Activated CD8-positive, alpha-beta T cell treated with anti-CD3 and anti-CD28 coated beads, Interleukin-2, amount 10 ng/mL, durations not matched to agents 7 days and 5 days (primary cell): ENCODE data around the gene ST6GALNAC3. TPM values are rescaled to one million over a fixed set of nuclear protein-coding genes. Genes with fewer than 3 reads are reported as not detected.

Source experiments
- ATAC-seq: fragments of 150-1000 bp; cut with Tn5 transposase; one replicate; pipeline ENCODE4 v1.10.0; 2021; ENCODE audit warnings: moderate library complexity
- CTCF ChIA-PET: fragments of 350-600 bp; sonication (Branson Sonifier 250); formaldehyde crosslinking; loops from one replicate; lab custom pipeline; 2021; ENCODE audit warnings: antibody characterized with exemption; lab: Charles Lee
- POLR2A ChIA-PET: fragments of 350-600 bp; sonication (Branson Sonifier 250); formaldehyde crosslinking; loops from one replicate; lab custom pipeline; 2021; ENCODE audit warnings: antibody characterized with exemption; lab: Charles Lee
- DNase-seq: peaks from one replicate; pipeline ENCODE4 v3.0.0-alpha.2; 2020
- H3K27ac Mint-ChIP-seq: one replicate; pipeline ENCODE4 v1.8.0; 2021; ENCODE audit warnings: mild to moderate bottlenecking, mixed read lengths
- H3K27me3 Mint-ChIP-seq: one replicate; pipeline ENCODE4 v1.8.0; 2021; ENCODE audit warnings: low read depth, mixed read lengths
- H3K36me3 Mint-ChIP-seq: one replicate; pipeline ENCODE4 v1.8.0; 2021; ENCODE audit warnings: low read depth, mixed read lengths
- H3K4me1 Mint-ChIP-seq: one replicate; pipeline ENCODE4 v1.8.0; 2021; ENCODE audit warnings: low read depth, mixed read lengths
- H3K4me3 Mint-ChIP-seq: one replicate; pipeline ENCODE4 v1.8.0; 2021; ENCODE audit warnings: mild to moderate bottlenecking, mixed read lengths
- H3K9me3 Mint-ChIP-seq: one replicate; pipeline ENCODE4 v1.8.0; 2022; ENCODE audit warnings: mixed read lengths; ENCODE audit not compliant: insufficient read depth
- total RNA-seq, 2 experiments: library from RNA; stranded (reverse); gene quantifications; one replicate each; pipeline ENCODE4 v1.2.3, GENCODE V29; 2021

Gene ST6GALNAC3
- total RNA-seq, 2 experiments from 2014 or later: 0.50 TPM; not detected in 1

DNA sequence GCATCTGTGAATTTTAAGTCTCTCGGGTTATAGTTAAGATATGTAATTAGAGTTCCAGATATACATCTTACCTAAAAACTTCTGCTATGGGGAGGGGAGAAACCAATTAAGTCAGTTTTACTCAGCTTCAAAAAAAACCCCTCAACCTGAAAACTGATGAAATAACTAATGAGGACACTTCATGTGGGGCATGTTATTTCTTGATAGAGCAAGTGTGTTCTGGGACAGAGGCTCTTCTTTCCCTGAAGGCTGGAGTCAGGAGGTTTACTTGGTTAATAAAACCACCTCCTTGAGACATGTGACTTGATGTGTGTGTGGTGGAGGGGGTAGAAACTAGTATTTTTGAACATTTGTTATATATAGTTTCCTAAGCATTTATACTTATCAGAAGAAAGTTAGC, 479.7 kb downstream of the ST6GALNAC3 start:
- Mint-ChIP-seq H3K4me1 (no peaks in the 10 kb centered on the region), H3K4me3 (no peak overlapping the region), H3K36me3 (no peaks in the 10 kb centered on the region), H3K27ac (no peak overlapping the region), H3K9me3 (no peaks in the 10 kb centered on the region), H3K27me3 (no peaks in the 10 kb centered on the region)
- ATAC-seq (no peak), DNase-seq (no peak)
- ChIA-PET CTCF (no interaction called here), POLR2A (no interaction called here)

DNA sequence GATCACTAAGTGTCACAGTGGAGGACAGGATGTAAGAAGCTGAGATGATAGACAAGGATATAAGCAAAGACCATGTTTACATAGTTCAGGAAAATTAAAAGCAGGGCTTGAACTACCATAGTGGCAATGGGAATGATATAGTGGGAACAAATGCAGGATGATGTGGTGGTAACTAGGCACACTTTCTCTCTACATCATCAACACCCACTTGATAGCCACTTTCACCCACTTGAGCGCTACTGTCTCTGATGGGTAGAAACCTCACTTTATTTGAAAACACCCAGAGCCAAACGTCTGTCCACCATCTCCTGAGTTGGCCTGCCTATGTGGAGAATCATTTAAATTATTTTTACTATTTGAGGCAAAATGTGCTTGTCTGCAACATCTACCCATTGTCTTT, 487.7 kb downstream of the ST6GALNAC3 start:
- Mint-ChIP-seq H3K9me3 (no peaks in the 10 kb centered on the region), H3K4me1 (no peaks in the 10 kb centered on the region)
- CTCF ChIA-PET: no interaction called here

GRCh38 chr1:76568573-76569238, 494.2 kb downstream of the ST6GALNAC3 start:
- DNase-seq: no peak
- ATAC-seq: no peak
- ChIA-PET POLR2A (no interaction called here), CTCF (no interaction called here)
- Mint-ChIP-seq H3K4me3 (no peak overlapping the region), H3K36me3 (no peaks in the 10 kb centered on the region), H3K9me3 (no peaks in the 10 kb centered on the region), H3K4me1 (no peaks in the 10 kb centered on the region), H3K27ac (no peak overlapping the region), H3K27me3 (no peaks in the 10 kb centered on the region)

More for the DNA sequence above, 487.7 kb downstream of the ST6GALNAC3 start:
- Mint-ChIP-seq H3K27ac (no peak overlapping the region), H3K36me3 (no peaks in the 10 kb centered on the region), H3K4me3 (no peak overlapping the region), H3K27me3 (no peaks in the 10 kb centered on the region)
- POLR2A ChIA-PET: no interaction called here
- ATAC-seq (no peak), DNase-seq (no peak)

DNA sequence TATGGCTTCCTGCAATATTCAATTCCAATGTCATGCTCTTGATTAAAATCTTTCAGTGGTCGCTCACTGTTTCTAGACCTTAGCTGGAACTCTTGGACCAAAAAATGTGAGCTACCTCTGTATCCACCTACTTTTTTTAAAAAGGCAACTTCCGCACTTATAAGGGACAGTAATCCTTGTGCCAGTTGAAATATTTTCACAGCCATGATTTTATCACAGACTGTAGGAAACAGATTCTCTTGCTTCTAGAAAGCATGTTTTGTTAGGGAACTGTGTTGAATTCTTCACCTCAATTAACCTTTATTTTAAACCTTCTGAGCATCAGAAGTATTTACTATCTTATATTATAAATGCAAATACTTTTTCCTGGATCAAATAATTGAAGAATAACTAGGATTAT, 496.7 kb downstream of the ST6GALNAC3 start:
- Mint-ChIP-seq H3K27me3 (no peaks in the 10 kb centered on the region), H3K9me3 (no peaks in the 10 kb centered on the region), H3K4me1 (no peaks in the 10 kb centered on the region), H3K4me3 (no peak overlapping the region), H3K36me3 (no peaks in the 10 kb centered on the region), H3K27ac (no peak overlapping the region)
- ATAC-seq (no peak), DNase-seq (no peak)
- CTCF ChIA-PET: no interaction called here
- POLR2A ChIA-PET: no interaction called here

GRCh38 chr1:76572229-76572628, 497.7 kb downstream of the ST6GALNAC3 start:
- ATAC-seq (no peak), DNase-seq (no peak)
- Mint-ChIP-seq H3K4me1 (no peaks in the 10 kb centered on the region), H3K9me3 (no peaks in the 10 kb centered on the region), H3K4me3 (no peak overlapping the region), H3K36me3 (no peaks in the 10 kb centered on the region), H3K27ac (no peak overlapping the region), H3K27me3 (no peaks in the 10 kb centered on the region)
- POLR2A ChIA-PET: no interaction called here
- CTCF ChIA-PET: no interaction called here

DNA sequence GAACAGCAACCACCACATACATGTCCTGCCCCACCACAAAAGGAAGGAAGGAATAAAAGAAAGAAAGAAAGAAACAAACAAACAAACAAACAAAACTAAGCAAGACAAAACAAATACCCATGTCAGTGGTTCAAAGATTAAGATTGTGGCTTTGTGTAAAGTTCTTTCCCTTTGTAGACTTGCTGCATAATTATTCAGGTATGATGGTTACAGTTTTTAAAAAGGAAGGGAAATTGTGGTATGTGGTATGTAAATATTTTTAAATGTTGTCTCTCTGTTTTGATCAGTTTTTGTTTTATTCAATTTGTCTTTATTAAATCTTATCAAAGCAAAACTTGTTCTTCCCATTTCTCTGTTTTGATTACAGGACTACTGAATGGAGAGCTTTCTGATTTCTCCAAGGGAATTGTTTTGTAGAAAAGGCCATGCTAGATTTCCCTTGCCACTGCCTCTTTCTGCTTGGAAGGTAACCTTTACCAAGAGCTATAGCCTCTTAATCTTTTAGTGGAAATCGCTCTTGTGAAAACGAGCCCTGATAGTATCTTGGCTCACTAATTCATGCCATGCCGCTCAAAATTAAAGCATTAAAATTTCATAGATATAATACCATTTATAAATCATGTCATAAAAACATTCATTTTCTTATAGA, 502.5 kb downstream of the ST6GALNAC3 start:
- Mint-ChIP-seq H3K36me3 (no peaks in the 10 kb centered on the region), H3K4me1 (no peaks in the 10 kb centered on the region), H3K4me3 (no peak overlapping the region), H3K9me3 (no peaks in the 10 kb centered on the region), H3K27ac (no peak overlapping the region), H3K27me3 (no peaks in the 10 kb centered on the region)
- ChIA-PET POLR2A (no interaction called here), CTCF (no interaction called here)
- DNase-seq: no peak
- ATAC-seq: no peak

DNA sequence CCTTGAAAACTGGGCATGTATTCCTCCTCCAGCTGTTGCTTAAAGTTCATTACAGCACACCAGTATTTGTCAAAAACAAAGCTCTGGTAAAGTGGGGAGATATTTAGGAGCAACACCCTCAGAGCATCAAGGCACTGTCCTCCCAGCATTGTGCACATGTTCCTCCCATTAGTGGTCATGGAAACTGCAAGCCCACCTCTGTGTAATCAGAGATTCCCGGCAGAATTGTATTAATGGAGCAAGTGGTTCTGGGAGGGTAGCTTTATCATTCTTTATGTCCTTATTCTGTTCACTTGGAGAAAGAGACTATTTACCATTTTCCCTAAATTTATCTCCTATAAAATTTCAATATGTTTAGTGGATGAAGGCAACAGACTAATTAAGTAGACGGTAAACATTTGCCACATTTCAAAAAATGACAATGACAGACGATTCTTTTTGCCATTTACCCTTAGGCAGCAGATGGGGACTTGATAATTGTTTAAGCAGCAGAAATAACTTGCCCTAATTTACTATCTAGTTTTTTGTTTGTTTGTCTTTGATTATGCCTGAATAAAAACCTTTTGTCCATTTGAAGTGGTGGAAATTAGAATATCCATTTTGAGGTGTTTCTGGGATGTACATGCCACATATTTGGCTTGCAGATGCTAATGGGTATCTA, 503.1 kb downstream of the ST6GALNAC3 start:
- DNase-seq: no peak
- H3K27me3 Mint-ChIP-seq: no peaks in the 10 kb centered on the region
- ATAC-seq: no peak
- no peak overlapping the region for H3K27ac Mint-ChIP-seq
- no peak overlapping the region for H3K4me3 Mint-ChIP-seq
- CTCF ChIA-PET: no interaction called here
- H3K36me3 Mint-ChIP-seq: no peaks in the 10 kb centered on the region
- H3K4me1 Mint-ChIP-seq: no peaks in the 10 kb centered on the region
- POLR2A ChIA-PET: no interaction called here
- H3K9me3 Mint-ChIP-seq: no peaks in the 10 kb centered on the region

DNA sequence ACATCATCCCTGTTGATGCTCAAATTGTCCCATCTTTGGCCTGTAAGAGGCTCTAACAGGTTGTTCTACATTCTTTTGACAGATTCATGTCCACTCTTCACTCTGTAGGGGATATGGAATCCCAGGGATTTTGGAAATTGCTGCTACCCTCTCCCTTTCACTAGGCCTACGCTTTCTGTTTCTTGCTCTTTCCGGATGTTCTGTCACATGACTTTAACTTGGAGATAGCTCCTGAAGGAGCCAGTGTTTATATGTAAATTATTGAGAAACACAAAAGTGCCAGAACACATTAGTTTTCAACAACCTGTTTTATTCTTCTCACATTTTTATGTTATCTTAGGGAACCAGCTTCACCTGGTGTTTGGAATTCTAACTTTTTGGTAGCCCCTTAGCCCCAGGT, 505.7 kb downstream of the ST6GALNAC3 start:
- CTCF ChIA-PET: no interaction called here
- H3K27me3 Mint-ChIP-seq: no peaks in the 10 kb centered on the region
- no peaks in the 10 kb centered on the region for H3K36me3 Mint-ChIP-seq
- H3K9me3 Mint-ChIP-seq: no peaks in the 10 kb centered on the region
- DNase-seq: no peak
- H3K27ac Mint-ChIP-seq: no peak overlapping the region
- POLR2A ChIA-PET: no interaction called here
- no peak overlapping the region for H3K4me3 Mint-ChIP-seq
- ATAC-seq: no peak
- no peaks in the 10 kb centered on the region for H3K4me1 Mint-ChIP-seq

- Mint-ChIP-seq H3K27me3 (no peaks in the 10 kb centered on the region), H3K9me3 (no peaks in the 10 kb centered on the region), H3K36me3 (no peaks in the 10 kb centered on the region), H3K4me3 (no peak overlapping the region), H3K4me1 (no peaks in the 10 kb centered on the region), H3K27ac (no peak overlapping the region)
- CTCF ChIA-PET: no interaction called here
- DNase-seq (no peak), ATAC-seq (no peak)
- POLR2A ChIA-PET: no interaction called here
Measured at GRCh38 chr1:76581712-76582111, 507.2 kb downstream of the ST6GALNAC3 start.

GRCh38 chr1:76583235-76583868, 508.8 kb downstream of the ST6GALNAC3 start:
- Mint-ChIP-seq H3K4me3 (no peak overlapping the region), H3K27me3 (no peaks in the 10 kb centered on the region), H3K27ac (no peak overlapping the region), H3K9me3 (no peaks in the 10 kb centered on the region), H3K36me3 (no peaks in the 10 kb centered on the region), H3K4me1 (no peaks in the 10 kb centered on the region)
- DNase-seq (no peak), ATAC-seq (no peak)
- ChIA-PET CTCF (no interaction called here), POLR2A (no interaction called here)

- DNase-seq (no peak), ATAC-seq (no peak)
- Mint-ChIP-seq H3K4me3 (no peak overlapping the region), H3K27me3 (no peaks in the 10 kb centered on the region), H3K36me3 (no peaks in the 10 kb centered on the region), H3K4me1 (no peaks in the 10 kb centered on the region), H3K9me3 (no peaks in the 10 kb centered on the region), H3K27ac (no peak overlapping the region)
- POLR2A ChIA-PET: no interaction called here
- CTCF ChIA-PET: no interaction called here
Measured at GRCh38 chr1:76583875-76584477, 509.4 kb downstream of the ST6GALNAC3 start.
